BE2C (cell line): ENCODE results near the gene EGFL6.

Experiments used
- DNase-seq: peaks from one replicate; pipeline ENCODE4 v3.0.0-alpha.2; 2020
- H3K27me3 ChIP-seq: fragments of 250-450 bp; sonication (Bioruptor Pico); 2 replicates; pipeline ENCODE4 v1.5.1; 2020; ENCODE audit warnings: mild to moderate bottlenecking
- H3K36me3 ChIP-seq: fragments of 250-450 bp; sonication (Bioruptor Pico); 2 replicates; pipeline ENCODE4 v1.5.1; 2020; ENCODE audit warnings: mild to moderate bottlenecking
- H3K4me1 ChIP-seq: fragments of 250-450 bp; sonication (Bioruptor Pico); 2 replicates; pipeline ENCODE4 v1.5.1; 2020
- H3K4me3 ChIP-seq: 2 replicates; pipeline ENCODE4 v1.5.1; 2011; ENCODE audit warnings: low read depth, low read length
- H3K9me3 ChIP-seq: fragments of 250-450 bp; sonication (Bioruptor Pico); 2 replicates; pipeline ENCODE4 v1.5.1; 2020
- CTCF ChIP-seq: IDR thresholded peaks from 2 replicates; pipeline ENCODE4 v1.5.1; 2012; ENCODE audit warnings: mild to moderate bottlenecking, low read depth, low read length

EGFL6 gene

GRCh38 chrX:13579661-13580060 is 10.3 kb downstream of the EGFL6 start:
- Histone ChIP-seq H3K4me3 (no peak overlapping the region), H3K9me3 (no peaks in the 10 kb centered on the region), H3K36me3 (no peaks in the 10 kb centered on the region), H3K4me1 (no peaks in the 10 kb centered on the region), H3K27me3 (no peaks in the 10 kb centered on the region)
- no peak for DNase-seq
- TF ChIP-seq CTCF: no peak

GRCh38 chrX:13581554-13581953 is 12.2 kb downstream of the EGFL6 start:
- H3K27me3 ChIP-seq: no peaks in the 10 kb centered on the region
- TF ChIP-seq CTCF: no peak
- H3K4me3 ChIP-seq: no peak overlapping the region
- H3K4me1 ChIP-seq: no peaks in the 10 kb centered on the region
- DNase-seq: no peak
- H3K9me3 ChIP-seq: no peaks in the 10 kb centered on the region
- H3K36me3 ChIP-seq: no peaks in the 10 kb centered on the region

- DNase-seq: no peak
- Histone ChIP-seq H3K36me3 (no peaks in the 10 kb centered on the region), H3K4me3 (no peak overlapping the region), H3K27me3 (no peaks in the 10 kb centered on the region), H3K4me1 (no peaks in the 10 kb centered on the region), H3K9me3 (no peaks in the 10 kb centered on the region)
- TF ChIP-seq CTCF: no peak
These were observed 18.5 kb downstream of the EGFL6 start for GRCh38 chrX:13587786-13588477.

- no peaks in the 10 kb centered on the region for H3K4me1 ChIP-seq
- TF ChIP-seq CTCF: no peak
- H3K4me3 ChIP-seq: no peak overlapping the region
- no peaks in the 10 kb centered on the region for H3K36me3 ChIP-seq
- H3K27me3 ChIP-seq: no peaks in the 10 kb centered on the region
- H3K9me3 ChIP-seq: no peaks in the 10 kb centered on the region
- no peak for DNase-seq
These were observed 20.8 kb downstream of the EGFL6 start for GRCh38 chrX:13590207-13590606.

- no peaks in the 10 kb centered on the region for H3K9me3 ChIP-seq
- H3K36me3 ChIP-seq: no peaks in the 10 kb centered on the region
- DNase-seq: no peak
- no peak overlapping the region for H3K4me3 ChIP-seq
- no peaks in the 10 kb centered on the region for H3K27me3 ChIP-seq
- no peaks in the 10 kb centered on the region for H3K4me1 ChIP-seq
- no peak for TF ChIP-seq CTCF
These were observed 21.5 kb downstream of the EGFL6 start for GRCh38 chrX:13590914-13591313.

GRCh38 chrX:13597874-13598273 is 28.5 kb downstream of the EGFL6 start:
- Histone ChIP-seq H3K27me3 (no peaks in the 10 kb centered on the region), H3K36me3 (no peaks in the 10 kb centered on the region), H3K4me1 (no peaks in the 10 kb centered on the region), H3K4me3 (no peak overlapping the region), H3K9me3 (no peaks in the 10 kb centered on the region)
- TF ChIP-seq CTCF: no peak
- no peak for DNase-seq
